HG03378 (cell line): ENCODE data around the gene ALG14.
"Not testable (repeated sequence)": the region's sequence is repeated elsewhere in the genome, so short reads cannot be mapped to it uniquely, and the experiment has no call there.

Source experiments
- ATAC-seq: cut with Tn5 transposase; IDR thresholded peaks from one replicate; pipeline ENCODE4 v1.9.1; 2021; ENCODE audit warnings: mild to moderate bottlenecking, moderate library complexity; ENCODE audit not compliant: unreplicated experiment

Gene ALG14

DNA sequence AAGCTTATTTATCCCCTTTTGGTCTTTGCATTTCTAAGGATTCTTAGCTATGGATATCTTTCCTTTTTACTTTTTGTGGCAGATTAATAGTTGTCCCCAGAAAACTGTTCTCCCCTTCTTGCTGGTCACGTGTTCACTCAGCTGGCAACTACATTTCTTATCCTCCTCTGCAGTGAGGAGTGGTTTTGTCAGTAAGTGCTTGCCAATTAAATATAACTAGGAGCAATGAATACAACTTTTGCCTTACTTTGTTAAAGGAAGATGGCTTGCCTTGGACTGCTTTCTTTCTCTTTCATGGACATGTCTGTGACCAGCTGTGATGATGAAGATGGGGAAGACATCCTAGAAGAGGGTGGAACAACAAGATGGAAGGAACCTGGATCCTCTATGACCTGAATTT, 15.6 kb upstream of the ALG14 start:
- no peak for ATAC-seq

DNA sequence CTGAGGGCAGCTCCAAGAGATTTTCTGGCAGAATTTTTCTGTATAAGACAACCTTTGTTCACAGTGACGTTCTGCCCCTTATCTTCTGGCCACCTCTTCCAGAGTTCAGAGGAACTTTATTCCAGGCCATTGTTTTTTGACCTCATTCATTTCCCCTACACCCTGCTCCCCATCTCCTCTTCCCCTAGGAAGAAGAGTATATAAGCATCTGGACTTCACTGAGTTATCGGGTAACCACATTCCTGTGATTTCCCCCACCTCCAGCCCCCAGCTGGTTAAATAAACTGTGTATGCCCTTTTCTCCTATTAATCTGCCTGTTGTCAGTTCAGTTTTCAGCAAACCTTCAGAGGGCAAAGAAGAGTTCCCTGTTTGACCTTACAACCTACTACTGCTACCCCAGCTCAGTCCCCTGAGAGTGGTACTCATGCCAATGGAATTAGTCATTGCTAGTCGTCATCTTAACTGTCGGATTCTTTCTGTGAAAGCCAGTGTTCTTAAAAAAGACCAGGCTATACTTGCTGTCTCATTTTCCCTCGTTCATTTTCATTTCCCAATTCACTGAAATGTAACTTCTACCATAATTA, 14.3 kb upstream of the ALG14 start:
- ATAC-seq, result peak; percentile 85

DNA sequence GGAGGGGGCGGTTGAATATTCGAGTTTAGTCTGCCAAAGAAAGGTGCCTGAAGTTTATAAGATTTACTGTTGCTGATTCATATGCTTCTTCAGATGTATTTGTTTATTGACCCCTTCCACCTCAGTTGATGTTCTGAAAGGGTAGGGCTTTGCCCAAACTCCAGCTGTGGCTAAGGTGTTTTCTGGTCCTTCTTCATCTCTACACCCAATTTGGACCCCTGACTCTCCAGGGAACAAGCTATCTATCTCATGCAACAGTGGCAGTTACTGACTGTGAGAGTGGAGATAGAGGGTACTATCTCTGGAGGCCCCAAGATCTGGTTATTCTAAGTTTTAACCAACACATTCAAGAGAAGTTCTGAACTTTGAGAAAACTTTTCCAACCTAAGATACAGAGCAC, 12.6 kb upstream of the ALG14 start:
- no peak for ATAC-seq

DNA sequence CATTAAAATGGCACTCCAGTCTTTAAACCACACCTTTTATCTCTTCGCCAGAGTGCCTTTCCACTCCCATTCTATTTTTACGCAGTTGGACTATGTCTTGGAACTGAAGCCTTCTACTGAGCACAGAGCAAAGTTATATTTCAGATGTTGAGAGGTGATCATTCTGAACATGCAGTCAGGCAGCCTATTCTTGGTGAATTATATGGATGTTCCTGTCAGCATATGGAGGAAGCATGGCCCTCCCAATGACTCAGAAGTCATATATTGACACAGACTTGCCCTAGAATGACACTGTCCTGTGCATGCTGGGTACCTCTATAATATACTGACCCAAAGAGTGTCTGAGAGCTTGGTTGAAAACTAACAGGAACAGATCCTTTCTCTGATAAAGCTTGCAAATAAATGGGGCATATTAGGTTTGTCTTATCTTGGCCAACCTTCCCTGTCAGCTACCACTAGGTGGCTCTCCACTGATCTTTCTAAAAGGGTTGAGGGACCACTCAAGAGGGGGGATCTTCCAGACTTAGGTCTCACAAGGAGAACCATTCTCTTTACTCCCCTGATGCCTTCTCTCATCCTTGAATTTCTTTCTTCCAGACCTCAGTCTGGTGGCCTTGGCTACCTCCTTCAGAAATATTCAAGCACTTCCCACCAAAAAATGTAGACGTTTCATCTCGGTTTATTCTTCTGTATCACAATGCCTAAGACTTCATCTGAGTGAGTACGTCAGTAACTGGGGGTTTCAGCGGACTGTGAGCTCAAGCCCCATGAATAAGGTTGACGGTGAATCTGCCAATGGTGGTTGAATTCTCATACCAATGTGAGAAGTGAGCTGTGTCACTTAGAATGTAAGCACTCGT, 11.8 kb upstream of the ALG14 start:
- ATAC-seq, result peak; percentile 78

DNA sequence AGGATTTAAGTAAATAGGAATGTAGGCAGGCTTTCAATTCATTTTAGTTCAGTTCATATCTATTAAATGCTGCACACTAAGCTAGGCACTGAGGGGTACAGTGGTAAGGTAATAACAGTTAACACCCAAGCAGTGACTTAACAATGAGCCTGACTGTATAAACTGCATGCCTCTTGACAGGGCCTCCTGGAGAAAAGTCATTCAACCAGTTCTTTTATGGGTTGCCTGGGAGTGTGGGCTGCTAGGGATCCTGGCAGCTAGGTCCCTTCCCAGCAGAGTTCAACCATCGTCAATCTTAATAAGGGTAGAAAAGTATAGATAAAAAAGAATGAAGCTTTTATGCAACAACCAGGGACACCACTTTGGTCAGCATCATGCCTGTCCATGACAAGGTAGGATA, 8.1 kb upstream of the ALG14 start:
- no peak for ATAC-seq

DNA sequence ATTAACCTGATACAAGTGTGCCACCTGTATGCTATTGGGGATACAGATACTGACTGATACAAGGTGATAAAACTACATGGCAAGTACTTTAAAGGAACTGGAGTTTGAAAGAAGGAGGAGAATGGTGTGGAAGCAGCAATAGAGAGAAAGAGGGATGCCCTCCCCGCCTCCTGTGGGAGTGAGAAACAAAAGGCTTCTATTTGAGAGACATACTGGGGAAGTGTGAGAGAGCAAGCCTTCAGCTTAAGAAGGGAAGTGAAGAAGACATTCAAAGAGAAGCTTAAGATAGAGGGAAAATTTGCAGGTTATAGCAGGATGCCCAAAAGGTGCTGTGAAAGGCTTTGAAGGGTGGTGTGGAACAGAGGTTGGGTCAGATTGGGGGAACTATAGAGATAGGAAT, 7.7 kb upstream of the ALG14 start:
- ATAC-seq, result no peak

DNA sequence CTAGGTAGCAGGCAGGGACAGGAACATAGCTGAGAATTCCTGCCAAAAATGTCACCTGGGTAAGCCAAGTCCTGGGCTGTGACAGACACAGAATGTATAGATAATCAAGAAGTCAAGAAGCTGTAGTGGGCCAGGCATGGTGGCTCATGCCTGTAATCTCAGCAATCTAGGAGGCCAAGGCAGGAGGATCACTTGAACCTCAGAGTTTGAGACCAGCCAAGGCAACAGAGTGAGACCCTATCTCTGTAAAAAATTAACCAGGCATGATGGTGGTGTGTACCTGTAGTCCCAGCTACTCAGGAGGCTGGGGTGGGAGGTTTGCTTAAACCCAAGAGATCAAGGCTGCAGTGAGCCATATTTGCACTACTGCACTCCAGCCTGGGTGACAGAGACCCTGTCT, 3.3 kb upstream of the ALG14 start:
- no peak for ATAC-seq

DNA sequence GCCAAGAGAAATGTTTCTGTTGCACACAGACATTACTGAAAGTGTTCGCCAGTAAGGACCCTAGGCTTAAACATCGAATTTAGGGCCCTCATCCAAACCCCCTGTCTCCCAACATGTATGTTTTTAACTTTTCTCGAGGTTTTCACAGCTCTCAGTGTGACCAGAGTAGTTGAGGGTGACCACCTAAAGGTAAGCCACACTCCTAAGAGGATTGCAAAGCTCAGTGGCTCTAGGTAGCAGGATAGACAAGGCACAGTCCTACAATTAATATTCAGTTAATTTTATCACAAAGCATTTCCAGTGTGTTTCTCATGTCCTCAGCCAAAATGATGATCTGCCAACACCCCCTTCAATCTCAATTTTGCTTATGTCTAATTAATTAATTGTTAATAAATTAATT, 695 bp upstream of the ALG14 start:
- peak; percentile 0 for ATAC-seq

DNA sequence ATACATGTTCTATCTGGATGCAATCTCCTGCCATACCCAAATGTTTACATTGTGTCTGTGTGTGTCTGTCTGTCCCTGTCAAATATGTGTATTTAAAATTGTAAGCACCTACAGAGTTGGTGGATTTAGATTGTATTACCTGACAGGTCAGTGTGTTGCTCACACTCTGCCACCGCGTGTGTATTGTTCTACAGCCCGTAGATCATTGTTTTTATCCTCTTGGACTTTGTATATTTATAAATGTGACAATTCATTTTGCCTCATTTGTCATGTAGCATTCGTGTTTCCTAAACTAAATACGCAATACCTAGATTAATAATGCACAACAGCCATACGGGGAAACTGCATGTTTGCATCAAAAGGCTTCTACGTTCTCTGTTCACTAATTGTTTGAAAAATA, 634 bp downstream of the ALG14 start:
- ATAC-seq, result peak; percentile 4

DNA sequence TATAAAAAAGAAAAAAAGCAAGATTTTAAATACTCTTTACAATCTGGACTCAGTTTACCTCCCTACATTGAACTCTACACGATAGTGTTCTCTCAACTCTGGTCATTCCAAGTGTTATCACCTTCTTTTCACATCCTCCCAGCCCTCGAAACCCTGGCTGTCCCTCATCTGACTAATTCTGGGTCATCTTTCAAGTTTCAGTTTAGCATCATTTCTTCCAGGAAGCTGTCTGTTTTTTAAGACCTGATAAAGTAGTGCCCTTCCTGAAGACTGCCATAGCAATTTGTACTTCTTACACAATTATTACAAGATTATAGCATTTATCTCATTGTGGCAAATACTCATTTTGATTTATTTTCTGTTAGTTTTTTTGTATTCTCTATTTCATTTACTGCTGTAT, 1.2 kb downstream of the ALG14 start:
- no peak for ATAC-seq

DNA sequence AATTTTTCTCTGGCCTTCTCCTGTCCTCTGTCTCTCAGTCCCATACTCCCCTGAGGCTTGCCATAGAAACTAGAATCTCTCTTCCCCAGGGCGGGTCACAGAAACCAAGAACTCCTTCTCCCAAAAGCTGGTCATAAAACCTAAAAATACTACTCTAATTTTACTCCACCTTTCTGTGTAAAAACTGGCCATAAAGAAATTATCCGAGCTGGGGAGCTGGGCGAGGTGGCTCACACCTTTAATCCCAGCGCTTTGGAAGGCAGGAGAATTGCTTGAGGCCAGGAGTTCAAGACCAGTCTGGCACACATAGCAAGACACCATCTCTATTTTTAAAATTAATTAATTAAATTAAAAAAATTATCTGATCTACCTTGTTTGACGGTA, 3.0 kb downstream of the ALG14 start:
- no peak for ATAC-seq

DNA sequence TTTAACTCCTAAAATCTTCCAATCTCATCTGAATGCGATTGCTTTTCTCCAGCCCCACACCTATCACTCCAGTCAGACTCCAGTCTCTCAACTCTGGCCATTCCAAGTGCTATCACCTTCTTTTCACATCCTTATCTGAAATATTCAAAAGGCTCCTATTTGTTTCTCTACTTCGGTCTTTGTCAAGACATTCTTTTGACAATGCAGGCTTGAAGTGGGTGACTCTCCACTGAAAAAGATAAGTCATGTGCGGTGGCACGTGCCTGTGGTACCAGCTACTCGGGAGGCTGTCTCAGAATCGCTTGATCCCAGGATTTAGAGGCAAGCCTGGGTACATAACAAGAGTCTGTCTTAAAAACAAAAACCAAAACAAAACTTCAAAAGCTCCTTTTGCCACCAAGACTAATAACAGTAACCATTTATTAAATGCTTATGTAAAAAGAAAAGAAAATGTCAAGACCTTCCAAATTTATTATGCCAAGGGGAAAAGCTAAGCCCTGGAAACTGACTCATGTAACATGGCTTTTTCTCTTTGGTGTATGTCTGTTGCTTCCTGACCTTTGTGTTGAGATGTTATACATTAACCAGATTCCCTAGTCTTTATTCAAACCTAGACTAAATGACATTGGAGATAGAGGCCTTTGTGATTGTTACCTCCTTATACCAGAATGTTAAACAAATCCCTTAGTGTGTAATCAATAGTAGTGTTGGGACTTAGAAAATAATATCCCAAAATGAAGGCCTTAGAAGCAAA, 3.6 kb downstream of the ALG14 start:
- no peak for ATAC-seq

DNA sequence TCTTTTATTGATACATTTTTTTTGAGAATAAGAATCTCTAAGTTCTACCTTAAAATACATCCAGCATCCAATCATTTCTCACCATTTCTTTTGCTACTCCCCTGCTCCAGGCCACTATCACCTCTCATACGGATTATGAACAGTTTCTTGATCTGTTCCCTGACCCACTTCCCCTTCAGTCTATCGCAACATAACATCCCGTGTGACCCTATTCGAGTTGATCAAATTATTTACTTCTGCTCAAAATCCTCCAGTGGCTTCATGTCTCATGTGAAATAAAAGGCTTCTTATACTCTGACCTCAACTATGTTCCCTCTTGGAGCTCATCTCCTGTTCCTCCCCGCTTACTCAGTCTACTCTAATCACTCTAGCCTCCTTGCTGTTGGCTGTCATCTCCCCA, 5.2 kb downstream of the ALG14 start:
- no peak for ATAC-seq

DNA sequence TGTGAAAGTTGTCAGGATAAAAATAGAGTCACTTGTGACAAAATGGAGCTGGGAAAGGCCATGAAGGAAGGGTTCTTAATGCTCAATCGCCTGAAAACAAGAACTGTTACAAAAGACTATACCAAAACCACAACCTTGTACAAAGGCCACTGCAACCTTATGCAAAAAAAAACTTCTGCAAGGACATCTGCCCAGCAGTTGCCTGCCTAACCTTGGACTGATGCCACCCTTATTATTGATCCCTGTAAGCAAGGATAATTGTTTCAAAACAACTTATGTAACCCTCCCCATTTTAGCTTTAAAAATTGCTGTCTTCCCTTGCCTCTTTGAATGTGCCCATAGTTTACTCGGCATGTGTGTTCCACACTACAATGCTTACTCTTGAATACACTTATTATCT, 5.7 kb downstream of the ALG14 start:
- ATAC-seq, result no peak

DNA sequence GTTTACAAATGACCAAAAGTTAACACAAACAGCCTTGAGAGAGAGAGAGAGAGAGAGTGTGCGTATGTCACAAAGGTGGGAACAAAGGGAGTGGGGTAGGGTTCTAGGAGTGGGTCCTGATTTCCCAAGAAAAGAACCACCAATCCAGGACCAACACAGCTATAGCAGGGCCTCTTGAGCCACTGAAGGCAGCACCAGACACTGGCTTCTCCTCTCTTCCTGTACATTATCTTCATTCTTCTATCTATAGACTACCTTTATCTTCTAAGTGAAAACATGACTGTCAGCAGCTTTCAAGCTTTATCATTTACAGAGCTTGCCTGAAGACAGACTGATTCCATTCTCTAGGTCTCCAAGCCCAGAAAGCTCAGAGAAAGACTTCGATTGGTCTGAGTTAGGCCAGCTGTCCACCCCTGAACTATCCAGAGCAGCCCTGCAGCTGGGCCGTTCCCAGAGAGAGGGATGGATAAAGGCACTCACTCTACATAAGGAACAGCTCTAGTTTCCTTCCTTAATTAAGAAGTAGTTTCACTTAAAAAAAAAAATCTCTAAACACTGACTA, 11.2 kb downstream of the ALG14 start:
- ATAC-seq, result no peak

DNA sequence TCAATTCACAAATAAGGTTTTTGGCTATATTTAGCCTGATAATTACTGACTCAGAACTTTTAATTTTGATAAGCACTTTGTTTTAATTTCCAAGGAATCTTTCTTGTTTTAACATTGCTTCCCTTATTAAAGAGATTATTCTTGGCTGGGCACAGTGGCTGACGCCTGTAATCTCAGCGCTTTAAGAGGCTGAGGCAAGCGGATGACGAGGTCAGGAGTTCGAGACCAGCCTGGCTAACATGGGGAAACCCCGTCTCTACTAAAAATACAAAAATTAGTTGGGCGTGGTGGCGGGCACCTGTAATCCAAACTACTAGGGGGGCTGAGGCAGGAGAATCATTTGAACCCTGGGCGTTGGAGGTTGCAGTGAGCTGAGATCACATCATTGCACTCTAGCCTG, 13.8 kb downstream of the ALG14 start:
- no peak for ATAC-seq

DNA sequence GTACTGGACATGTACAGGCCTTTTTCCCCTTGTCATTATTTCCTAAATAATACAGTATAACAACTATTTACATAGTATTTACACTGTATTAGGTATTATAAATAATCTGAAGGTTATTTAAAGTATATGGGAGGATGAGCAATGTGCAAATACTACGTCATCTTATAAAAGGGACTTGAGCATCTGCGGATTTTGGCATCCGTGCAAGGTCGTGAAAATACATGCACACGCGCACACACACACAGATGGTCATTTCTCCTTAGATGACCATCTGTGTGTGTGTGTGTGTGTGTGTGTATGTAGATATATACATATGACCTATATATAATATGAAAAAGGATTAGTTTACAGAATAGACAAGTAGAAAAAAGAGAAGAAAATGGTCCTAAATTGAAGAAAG, 15.4 kb downstream of the ALG14 start:
- ATAC-seq, result no peak

DNA sequence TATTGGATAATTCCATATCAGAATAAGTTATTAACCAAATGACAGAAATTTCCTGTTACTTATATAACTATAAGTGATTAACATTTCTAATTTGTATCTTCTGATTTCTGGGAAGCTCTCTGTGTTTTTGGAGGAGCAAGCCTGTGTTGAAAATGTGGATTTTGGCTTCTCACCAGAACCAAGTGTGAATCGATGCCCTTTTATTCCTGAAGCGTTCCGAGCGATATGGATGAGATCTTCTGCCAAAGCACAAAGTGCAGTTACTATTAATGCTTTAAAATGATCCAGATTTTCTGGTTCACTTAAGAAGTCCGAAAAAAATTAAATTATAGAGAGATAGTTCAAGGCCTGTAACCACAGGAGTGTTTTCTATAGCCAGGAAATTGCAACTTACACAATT, 22.8 kb downstream of the ALG14 start:
- no peak for ATAC-seq

DNA sequence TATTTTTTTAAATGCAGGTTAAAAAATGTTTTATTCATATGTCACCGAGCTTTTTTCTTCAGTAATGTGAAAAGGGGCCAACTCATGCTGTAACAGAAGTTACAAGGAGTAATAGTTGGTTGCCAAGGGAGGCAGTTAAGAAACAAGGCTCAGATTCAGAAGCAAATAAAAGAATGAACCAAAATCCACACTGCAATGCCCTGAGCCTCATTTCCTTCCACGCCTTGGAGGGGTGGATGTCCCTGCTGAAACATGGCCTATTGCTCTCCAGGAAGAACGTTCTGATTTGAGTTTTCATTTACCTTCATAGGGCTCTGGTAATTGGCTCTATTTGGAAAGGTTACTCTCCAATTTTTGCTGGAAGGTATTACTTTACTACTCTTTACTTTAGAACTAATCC, 24.4 kb downstream of the ALG14 start:
- no peak for ATAC-seq

DNA sequence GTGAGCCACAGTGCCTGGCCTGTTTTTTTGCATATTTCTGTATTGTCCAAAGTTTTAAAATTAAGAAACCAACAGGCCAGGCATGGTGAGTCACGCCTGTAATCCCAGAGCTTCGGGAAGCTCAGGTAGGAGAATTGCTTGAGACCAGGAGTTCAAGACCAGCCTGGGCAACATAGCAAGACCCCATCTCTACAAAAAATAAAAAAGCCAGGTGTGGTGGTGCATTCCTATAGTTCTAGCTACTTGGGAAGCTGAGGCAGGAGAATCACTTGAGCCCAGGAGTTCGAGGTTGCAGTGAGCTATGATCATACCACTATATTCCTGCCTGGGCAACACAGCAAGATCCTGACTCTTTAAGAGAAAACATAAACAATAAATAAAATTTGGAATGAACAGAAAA, 25.1 kb downstream of the ALG14 start:
- ATAC-seq, result not testable (repeated sequence)

DNA sequence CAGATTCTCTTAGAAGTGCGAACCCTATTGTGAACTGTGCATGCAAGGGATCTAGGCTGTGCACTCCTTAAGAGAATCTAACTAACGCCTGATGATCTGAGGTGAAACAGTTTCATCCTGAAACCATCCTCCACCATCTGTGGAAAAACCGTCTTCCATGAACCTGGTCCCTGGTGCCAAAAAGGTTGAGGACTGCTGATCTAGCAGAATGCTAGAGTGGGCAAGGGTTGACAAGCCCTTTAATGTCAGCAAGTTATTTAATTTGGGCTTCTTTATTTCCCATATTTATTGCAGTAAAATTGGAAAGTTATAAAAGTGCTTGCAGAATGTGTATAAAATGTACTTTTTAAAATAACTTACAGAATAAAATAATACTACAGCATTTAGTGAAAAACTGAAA, 26.4 kb downstream of the ALG14 start:
- ATAC-seq, result no peak
